Measurements from ENCODE around the gene SHISAL1. TPM values are rescaled to one million over a fixed set of nuclear protein-coding genes. Genes with fewer than 3 reads are reported as not detected.

The SHISAL1 gene
- total RNA-seq, 4 donors from 2014 or later: 0.47 to 1.9 (median 0.75) TPM

- ATAC-seq (ENCODE audit: low FRiP score): no peak
- no peak for DNase-seq (ENCODE audit: low spot score)
These were observed 103.4 kb downstream of the SHISAL1 start for GRCh38 chr22:44209343-44209742.

GRCh38 chr22:44207981-44208317 is 104.8 kb downstream of the SHISAL1 start:
- no peak for TF ChIP-seq CTCF (IDR thresholded peaks at IDR 0.05)
- DNase-seq (ENCODE audit: low spot score): no peak

More at GRCh38 chr22:44209343-44209742, 103.4 kb downstream of the SHISAL1 start:
- no peak for TF ChIP-seq CTCF (IDR thresholded peaks at IDR 0.05)

GRCh38 chr22:44207173-44207980 is 105.4 kb downstream of the SHISAL1 start:
- TF ChIP-seq CTCF (IDR thresholded peaks at IDR 0.05): no peak
- ATAC-seq (ENCODE audit: low FRiP score): no peak
- no peak for DNase-seq (ENCODE audit: low spot score)

More at GRCh38 chr22:44207981-44208317, 104.8 kb downstream of the SHISAL1 start:
- no peak for ATAC-seq (ENCODE audit: low FRiP score)

GRCh38 chr22:44206696-44207095 is 106.1 kb downstream of the SHISAL1 start:
- ATAC-seq (ENCODE audit: low FRiP score) (no peak), DNase-seq (ENCODE audit: low spot score) (no peak)
- no peak for TF ChIP-seq CTCF (IDR thresholded peaks at IDR 0.05)

- DNase-seq (ENCODE audit: low spot score) (no peak), ATAC-seq (ENCODE audit: low FRiP score) (no peak)
- no peak for TF ChIP-seq CTCF (IDR thresholded peaks at IDR 0.05)
These were observed 106.5 kb downstream of the SHISAL1 start for GRCh38 chr22:44206330-44206645.

GRCh38 chr22:44205516-44206329 is 107.0 kb downstream of the SHISAL1 start:
- no peak for ATAC-seq (ENCODE audit: low FRiP score)
- TF ChIP-seq CTCF (IDR thresholded peaks at IDR 0.05): no peak

More at GRCh38 chr22:44205516-44206329, 107.0 kb downstream of the SHISAL1 start:
- DNase-seq (ENCODE audit: low spot score): no peak
